Left lung (tissue), 10 donors: ENCODE data around the gene RSPH4A. TPM values are rescaled to one million over a fixed set of nuclear protein-coding genes. Genes with fewer than 3 reads are reported as not detected.
"Not testable (repeated sequence)": the region's sequence is repeated elsewhere in the genome, so short reads cannot be mapped to it uniquely, and the experiment has no call there.

Experiments
- ATAC-seq: fragments of 200-7000 bp; cut with Tn5 transposase; one replicate; pipeline ENCODE4 v1.9.1; 2020; ENCODE audit warnings: moderate library complexity
- DNase-seq, 4 donors: peaks; one replicate each; pipeline ENCODE4 v3.0.0-alpha.2; 2013 to 2020
- H3K27ac ChIP-seq, 2 donors: fragments of 200-600 bp; sonication (generic) in 1 of 2; one replicate each; pipeline versions ENCODE4 v1.5.0 to v1.8.0; 2020 to 2021
- H3K27me3 ChIP-seq, 2 donors: fragments of 200-600 bp; sonication (generic) in 1 of 2; one replicate each; pipeline versions ENCODE4 v1.5.0 to v1.8.0; 2020 to 2021
- H3K36me3 ChIP-seq, 2 donors: fragments of 200-600 bp; sonication (generic) in 1 of 2; one replicate each; pipeline versions ENCODE4 v1.5.0 to v1.8.0; 2020 to 2021
- H3K4me1 ChIP-seq, 2 donors: fragments of 200-600 bp; one replicate each; pipeline ENCODE4 v1.8.0; 2021
- H3K4me3 ChIP-seq, 2 donors: fragments of 200-600 bp; sonication (generic) in 1 of 2; one replicate each; pipeline versions ENCODE4 v1.5.0 to v1.8.0; 2020 to 2021; ENCODE audit warnings: mild to moderate bottlenecking in 1 of 2
- H3K9me3 ChIP-seq, 2 donors: fragments of 200-600 bp; sonication (generic) in 1 of 2; one replicate each; pipeline versions ENCODE4 v1.5.0 to v1.8.0; 2020 to 2021
- intact Hi-C, 2 donors: fragments of 100-400 bp; cut with DNase I; formaldehyde crosslinking; loops; one replicate each; pipeline versions ENCODE4 v1.11.2 to v1.14.2; 2022
- polyA plus RNA-seq, 6 donors: library from polyadenylated mRNA; unstranded; fragments of 120-200 nt; gene quantifications; one replicate each; pipeline ENCODE4 v1.2.1, GENCODE V29; 2013; ENCODE audit not compliant: insufficient read length in 6 of 6
- total RNA-seq, 2 donors: library from RNA; stranded (reverse); fragmentation: NEBNext Ultra II Directional; extraction: Animal tissue kit (Norgen Biotek cat#: 25700); gene quantifications; one replicate each; pipeline ENCODE4 v1.2.1, GENCODE V29; 2021
- TF ChIP-seq, protein P1 (sequence below), 2 donors: fragments of 200-600 bp; sonication (generic) in 1 of 2; IDR thresholded peaks; one replicate each; pipeline versions ENCODE4 v1.5.0 to v1.8.0; 2021; ENCODE audit warnings: antibody characterized with exemption in 2 of 2
- donor health status: DM: no; HTN: yes; CAD: no.
- donor health status: DM: no; HTN: no; CAD: no.

The RSPH4A gene
- total and polyA plus RNA-seq, 8 donors: 0.15 to 11.3 (median 7.5) TPM

DNA sequence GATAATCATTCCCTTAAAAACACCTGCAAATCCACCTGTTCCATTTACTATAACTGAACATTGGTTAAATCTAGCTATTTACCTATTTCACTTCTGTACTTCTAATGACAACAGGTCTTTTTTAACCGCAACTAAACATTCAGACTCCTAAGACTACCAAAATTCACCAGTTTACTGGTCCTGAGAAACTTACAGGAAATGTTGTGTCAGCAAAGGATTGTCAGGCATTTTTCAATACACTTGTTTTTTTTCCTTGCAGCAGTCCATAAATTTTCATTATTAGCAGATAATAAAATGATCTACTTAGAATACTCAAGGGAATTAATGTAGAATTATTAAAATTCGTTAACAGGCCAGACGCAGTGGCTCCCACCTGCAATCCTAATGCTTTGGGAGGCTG, 47.0 kb downstream of the RSPH4A start:
- no peak overlapping the region for H3K4me3 ChIP-seq
- DNase-seq (no peak), ATAC-seq (no peak)
- peaks cover 14 to 32% of the 10 kb centered on the region in 2 donors for H3K4me1 ChIP-seq
- no peaks in the 10 kb centered on the region for H3K27me3 ChIP-seq
- peaks cover 0 to 15% of the 10 kb centered on the region in 2 donors for H3K36me3 ChIP-seq
- no peaks in the 10 kb centered on the region for H3K9me3 ChIP-seq
- intact Hi-C loops: no loop called here
- H3K27ac ChIP-seq: no peak overlapping the region
- TF ChIP-seq, protein P1, sequence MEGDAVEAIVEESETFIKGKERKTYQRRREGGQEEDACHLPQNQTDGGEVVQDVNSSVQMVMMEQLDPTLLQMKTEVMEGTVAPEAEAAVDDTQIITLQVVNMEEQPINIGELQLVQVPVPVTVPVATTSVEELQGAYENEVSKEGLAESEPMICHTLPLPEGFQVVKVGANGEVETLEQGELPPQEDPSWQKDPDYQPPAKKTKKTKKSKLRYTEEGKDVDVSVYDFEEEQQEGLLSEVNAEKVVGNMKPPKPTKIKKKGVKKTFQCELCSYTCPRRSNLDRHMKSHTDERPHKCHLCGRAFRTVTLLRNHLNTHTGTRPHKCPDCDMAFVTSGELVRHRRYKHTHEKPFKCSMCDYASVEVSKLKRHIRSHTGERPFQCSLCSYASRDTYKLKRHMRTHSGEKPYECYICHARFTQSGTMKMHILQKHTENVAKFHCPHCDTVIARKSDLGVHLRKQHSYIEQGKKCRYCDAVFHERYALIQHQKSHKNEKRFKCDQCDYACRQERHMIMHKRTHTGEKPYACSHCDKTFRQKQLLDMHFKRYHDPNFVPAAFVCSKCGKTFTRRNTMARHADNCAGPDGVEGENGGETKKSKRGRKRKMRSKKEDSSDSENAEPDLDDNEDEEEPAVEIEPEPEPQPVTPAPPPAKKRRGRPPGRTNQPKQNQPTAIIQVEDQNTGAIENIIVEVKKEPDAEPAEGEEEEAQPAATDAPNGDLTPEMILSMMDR (IDR thresholded peaks at IDR 0.05): no peak

DNA sequence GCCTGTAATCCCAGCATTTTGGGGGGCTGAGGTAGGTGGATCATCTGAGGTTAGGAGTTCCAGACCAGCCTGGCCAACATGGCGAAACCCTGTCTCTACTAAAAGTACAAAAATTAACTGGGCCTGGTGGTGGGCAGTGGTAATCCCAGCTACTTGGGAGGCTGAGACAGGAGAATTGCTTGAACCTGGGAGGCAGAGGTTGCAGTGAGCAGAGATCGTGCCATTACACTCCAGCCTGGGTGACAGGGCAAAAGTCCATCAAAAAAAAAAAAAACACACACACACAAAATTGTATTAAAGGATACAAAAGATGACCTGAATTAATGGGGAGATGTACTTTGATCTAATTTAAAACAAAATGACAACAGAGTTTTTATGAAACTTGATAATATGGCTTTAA, 47.9 kb downstream of the RSPH4A start:
- H3K27ac ChIP-seq, H3K9me3 ChIP-seq, H3K36me3 ChIP-seq, intact Hi-C loops, H3K27me3 ChIP-seq, DNase-seq, ATAC-seq, H3K4me3 ChIP-seq: not testable (repeated sequence)
- peaks cover 14 to 32% of the 10 kb centered on the region in 2 donors for H3K4me1 ChIP-seq

DNA sequence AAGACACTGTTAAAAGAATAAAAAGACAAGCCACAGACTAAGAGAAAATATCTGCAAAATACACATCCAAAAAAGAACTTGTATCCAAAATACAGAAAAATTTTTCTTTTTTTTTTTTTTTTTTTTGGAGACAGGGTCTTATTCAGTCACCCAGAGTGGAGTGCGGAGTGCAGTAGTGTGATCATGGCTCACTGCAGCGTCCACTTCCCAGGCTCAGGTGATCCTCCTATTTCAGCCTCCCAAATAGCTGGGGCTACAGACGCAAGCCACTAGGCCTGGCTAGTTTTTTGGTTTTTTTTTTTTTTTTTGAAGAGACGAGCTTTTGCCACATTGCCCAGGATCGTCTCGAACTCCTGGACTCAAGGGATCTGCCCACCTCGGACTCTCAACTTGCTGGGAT, 49.2 kb downstream of the RSPH4A start:
- H3K27me3 ChIP-seq: no peaks in the 10 kb centered on the region
- intact Hi-C loops: no loop called here
- H3K4me1 ChIP-seq: peaks cover 14 to 32% of the 10 kb centered on the region in 2 donors
- TF ChIP-seq, protein P1 (IDR thresholded peaks at IDR 0.05): no peak
- H3K9me3 ChIP-seq: no peaks in the 10 kb centered on the region
- H3K4me3 ChIP-seq: no peak overlapping the region
- H3K36me3 ChIP-seq: no peaks in the 10 kb centered on the region
- ATAC-seq: no peak
- H3K27ac ChIP-seq: no peak overlapping the region
- no peak for DNase-seq

DNA sequence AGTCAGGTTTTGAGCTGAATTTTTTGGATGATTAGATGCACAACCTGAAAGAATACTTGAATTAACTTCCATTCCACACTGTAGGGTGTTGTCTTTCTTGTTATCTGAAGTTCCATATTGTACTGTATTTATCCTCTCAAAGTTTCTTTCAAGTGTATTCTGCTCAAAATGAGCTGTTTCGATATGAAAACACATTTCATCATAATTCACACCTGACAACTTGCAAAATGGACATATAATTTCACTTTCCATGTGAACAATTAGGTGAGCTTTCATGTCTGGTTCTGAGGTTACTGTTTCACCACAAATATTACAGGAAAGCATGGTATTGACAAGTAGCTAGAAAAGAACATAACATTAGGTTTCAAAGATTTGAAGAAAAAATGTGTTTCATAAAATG, 50.6 kb downstream of the RSPH4A start:
- DNase-seq (no peak), ATAC-seq (no peak)
- TF ChIP-seq, protein P1 (IDR thresholded peaks at IDR 0.05): no peak
- intact Hi-C loops: no loop called here
- no peaks in the 10 kb centered on the region for H3K36me3 ChIP-seq
- no peak overlapping the region for H3K4me3 ChIP-seq
- no peaks in the 10 kb centered on the region for H3K27me3 ChIP-seq
- H3K4me1 ChIP-seq: peaks cover 14 to 32% of the 10 kb centered on the region in 2 donors
- H3K9me3 ChIP-seq: no peaks in the 10 kb centered on the region
- no peak overlapping the region for H3K27ac ChIP-seq

DNA sequence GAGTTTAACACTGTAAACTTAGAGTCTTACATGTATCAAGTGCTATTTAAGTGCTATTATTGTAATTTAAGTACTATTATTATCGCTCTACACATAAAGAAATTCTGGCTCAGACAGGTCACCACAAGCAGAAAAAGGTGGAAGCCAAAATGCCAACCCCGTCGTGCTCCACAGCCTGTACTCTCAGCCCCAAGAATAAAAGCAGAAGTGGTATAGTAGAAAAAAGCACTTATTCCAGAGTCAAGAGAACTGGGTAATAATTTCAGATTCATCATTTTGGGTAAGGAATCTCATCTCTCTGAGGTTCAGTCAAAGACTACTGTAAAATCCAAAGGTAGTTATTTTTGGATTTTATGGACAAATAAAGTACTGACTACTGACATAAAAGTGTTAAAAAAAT, 51.3 kb downstream of the RSPH4A start:
- no peaks in the 10 kb centered on the region for H3K9me3 ChIP-seq
- peak overlapping the region in 1 of 2 donors; percentile 85 for H3K27ac ChIP-seq
- peak overlapping the region; percentile 79 to 94 for H3K4me3 ChIP-seq
- TF ChIP-seq, protein P1 (IDR thresholded peaks at IDR 0.05): no peak
- ATAC-seq (peak; percentile 16), DNase-seq (no peak)
- intact Hi-C loops: no loop called here
- H3K36me3 ChIP-seq: no peaks in the 10 kb centered on the region
- no peaks in the 10 kb centered on the region for H3K27me3 ChIP-seq
- peaks cover 14 to 32% of the 10 kb centered on the region in 2 donors for H3K4me1 ChIP-seq

DNA sequence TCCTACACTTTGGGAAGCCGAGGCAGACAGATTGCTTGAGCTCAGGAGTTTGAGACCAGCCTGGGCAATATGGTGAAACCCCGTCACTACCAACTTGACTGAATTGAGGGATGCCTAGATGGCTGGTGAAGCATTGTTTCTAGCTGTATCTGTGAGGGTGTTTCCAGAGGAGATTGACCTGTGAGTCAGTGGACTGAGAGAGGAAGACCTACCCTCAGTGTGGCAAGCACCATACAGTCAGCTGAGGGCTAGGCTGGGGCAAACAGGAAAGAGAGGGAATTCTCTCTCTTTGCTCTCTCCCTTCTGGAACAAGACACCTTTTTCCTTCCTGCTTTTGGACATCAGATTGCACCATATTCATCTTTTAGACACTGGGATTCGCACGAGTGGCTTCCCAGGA, 56.0 kb downstream of the RSPH4A start:
- Histone ChIP-seq H3K4me1 (peaks cover 0 to 8% of the 10 kb centered on the region in 2 donors), H3K27me3 (no peaks in the 10 kb centered on the region), H3K36me3 (no peaks in the 10 kb centered on the region), H3K27ac (no peak overlapping the region), H3K9me3 (no peaks in the 10 kb centered on the region), H3K4me3 (no peak overlapping the region)
- intact Hi-C loops: no loop called here
- ATAC-seq (no peak), DNase-seq (no peak)
- TF ChIP-seq, protein P1 (IDR thresholded peaks at IDR 0.05): no peak
